Activated T-cell treated with anti-CD3 and anti-CD28 coated beads, Interleukin-2, amount 50 U/mL, for 1 hour (primary cell): ENCODE measurements around the gene RAET1E.
"Not testable (repeated sequence)": the region's sequence is repeated elsewhere in the genome, so short reads cannot be mapped to it uniquely, and the experiment has no call there.

Experiments used
- DNase-seq: peaks from one replicate; pipeline ENCODE4 v3.0.0-alpha.2; 2020

RAET1E gene

DNA sequence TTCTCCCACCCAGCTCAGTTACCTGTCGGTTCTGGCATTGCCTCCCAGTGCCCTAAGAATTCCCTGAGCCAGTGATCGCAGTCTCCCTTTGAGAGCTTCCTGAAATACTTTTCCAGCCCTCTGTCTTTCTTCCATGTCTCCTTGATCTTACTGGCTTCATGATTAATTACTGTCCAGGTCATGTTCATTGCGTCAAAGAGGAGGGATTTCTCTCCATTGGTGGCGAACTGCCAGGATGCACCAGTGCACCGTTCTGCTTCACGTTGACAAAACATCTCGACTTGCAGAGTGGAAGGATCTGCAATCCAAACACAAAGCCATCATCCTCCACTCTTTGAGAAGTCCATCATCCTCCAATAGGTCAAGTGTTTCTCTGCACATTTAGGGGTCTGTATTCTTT lies 8.6 kb downstream of the RAET1E start:
- no peak for DNase-seq

- DNase-seq: no peak
Measured at GRCh38 chr6:149888659-149889058, 9.3 kb downstream of the RAET1E start.

- DNase-seq: no peak
Measured at GRCh38 chr6:149888093-149888492, 9.8 kb downstream of the RAET1E start.

- DNase-seq: no peak
Measured at GRCh38 chr6:149887343-149887742, 10.6 kb downstream of the RAET1E start.

DNA sequence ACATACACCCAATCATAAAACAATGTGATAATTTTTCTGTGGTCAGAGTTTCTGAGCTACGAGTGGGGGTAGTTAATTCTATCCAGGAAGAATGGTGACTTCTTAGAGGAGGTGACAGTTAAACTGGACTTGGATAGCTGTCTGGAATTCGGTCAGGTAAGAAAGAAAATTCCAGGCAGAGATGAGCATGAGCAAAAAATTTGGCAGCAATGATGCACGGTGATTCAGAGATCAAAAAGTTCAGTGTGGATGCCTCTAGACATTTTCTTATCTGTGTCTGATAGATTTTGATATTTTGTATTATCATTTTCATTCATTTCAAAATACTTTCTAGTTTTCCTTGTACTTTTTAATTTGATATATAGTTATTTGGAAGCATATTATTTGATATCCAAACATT lies 12.0 kb downstream of the RAET1E start:
- DNase-seq: no peak

- DNase-seq: no peak
Measured at GRCh38 chr6:149884617-149885016, 13.3 kb downstream of the RAET1E start.

DNA sequence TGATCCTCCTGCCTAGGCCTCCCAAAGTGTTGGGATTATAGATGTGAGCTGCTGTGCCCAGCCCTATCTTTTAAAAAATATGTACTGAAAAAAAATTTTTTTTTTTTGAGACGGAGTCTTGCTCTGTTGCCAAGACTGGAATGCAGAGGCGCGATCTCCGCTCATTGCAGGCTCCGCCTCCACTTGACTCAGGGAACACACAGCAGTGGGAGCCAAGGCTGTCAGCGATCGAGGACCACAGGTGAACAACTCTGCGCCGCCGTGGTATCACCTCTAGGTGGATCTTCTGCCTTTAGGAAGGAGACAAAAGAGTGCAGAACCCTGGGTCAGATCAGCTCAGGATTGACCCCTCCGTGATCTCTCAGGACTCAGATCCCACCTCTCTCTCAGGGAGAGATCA lies 13.7 kb downstream of the RAET1E start:
- DNase-seq: no peak

DNA sequence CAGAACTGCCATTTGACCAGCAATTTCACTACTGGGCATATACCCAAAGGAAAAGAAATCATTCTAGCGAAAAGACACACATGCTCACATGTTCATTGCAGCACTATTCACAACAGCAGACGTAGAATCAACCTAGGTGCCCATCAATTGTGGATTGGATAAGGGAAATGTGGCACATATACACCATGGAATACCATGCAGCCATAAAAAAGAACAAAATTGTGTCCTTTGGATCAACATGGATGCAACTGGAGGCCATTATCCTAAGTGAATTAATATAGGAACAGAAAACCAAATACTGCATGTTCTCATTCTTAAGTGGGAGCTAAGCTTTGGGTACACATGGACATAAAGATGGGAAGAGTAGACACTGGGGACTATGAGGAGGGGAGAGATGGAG lies 16.1 kb downstream of the RAET1E start:
- no peak for DNase-seq

DNA sequence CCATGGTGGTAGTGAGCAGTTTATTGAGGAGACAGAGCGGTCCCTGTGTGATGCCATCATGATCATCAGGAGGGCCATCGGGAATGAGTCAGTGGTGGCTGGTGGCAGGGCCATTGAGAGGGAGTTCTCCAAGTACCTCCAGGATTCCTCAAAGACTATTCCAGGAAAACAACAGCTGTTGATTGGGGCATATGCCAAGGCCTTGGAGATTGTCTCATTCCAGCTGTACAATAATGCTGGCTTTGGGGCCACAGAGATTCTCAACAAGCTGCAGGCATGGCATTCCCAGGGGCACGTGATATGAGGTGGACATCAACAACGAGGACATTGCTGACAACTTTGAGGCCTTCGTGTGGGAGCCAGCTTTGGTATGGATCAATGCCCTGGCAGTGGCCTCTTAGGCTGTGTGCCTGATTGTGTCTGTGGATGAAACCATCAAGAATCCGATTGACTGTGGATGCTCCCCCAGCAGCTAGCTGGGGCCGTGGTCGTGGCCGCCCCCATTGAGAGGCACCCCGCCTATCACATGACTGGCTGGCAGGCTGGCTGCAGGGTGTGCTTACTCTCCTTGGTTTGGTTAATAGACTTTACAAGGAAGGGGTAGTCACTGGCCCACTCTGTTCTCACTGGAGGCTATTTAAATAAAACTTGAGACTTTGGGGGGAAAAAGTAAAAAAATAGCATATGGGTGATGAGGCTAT lies 16.7 kb downstream of the RAET1E start:
- DNase-seq: no peak

- DNase-seq: no peak
Measured at GRCh38 chr6:149877659-149878058, 20.3 kb downstream of the RAET1E start.

- no peak for DNase-seq
Measured at GRCh38 chr6:149876241-149876933, 21.5 kb downstream of the RAET1E start.

- no peak for DNase-seq
Measured at GRCh38 chr6:149872233-149872632, 25.7 kb downstream of the RAET1E start.

- no peak for DNase-seq
Measured at GRCh38 chr6:149871182-149871581, 26.7 kb downstream of the RAET1E start.

DNA sequence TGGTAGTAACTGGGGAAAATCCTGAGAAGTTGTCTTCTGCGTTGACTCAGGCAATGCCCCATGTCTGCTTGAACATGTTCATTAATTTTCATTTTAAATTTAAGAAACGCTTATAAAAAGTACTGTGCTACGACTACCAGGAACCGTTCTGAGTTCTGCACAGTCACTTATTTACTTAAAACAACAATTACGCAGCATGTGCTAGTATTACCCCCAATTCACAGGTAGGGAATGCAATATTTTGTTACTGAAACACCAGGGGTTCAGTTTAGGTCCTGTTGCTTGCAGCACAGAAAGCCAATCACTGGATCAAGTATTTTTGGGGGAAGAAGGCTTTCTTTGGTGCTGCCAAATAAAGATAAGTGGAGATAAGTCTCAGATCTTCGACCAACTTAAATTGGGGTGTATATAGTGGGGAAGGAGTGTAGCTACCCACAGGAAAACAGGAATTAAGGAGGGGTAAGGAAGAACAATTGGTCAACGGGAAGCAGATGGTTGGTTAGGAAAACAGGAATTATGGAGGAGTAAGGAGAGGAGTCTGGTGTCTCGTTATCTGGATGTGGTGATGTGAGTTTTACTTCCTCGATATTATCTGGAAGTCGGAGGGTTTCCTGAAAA lies 28.5 kb downstream of the RAET1E start:
- no peak for DNase-seq

DNA sequence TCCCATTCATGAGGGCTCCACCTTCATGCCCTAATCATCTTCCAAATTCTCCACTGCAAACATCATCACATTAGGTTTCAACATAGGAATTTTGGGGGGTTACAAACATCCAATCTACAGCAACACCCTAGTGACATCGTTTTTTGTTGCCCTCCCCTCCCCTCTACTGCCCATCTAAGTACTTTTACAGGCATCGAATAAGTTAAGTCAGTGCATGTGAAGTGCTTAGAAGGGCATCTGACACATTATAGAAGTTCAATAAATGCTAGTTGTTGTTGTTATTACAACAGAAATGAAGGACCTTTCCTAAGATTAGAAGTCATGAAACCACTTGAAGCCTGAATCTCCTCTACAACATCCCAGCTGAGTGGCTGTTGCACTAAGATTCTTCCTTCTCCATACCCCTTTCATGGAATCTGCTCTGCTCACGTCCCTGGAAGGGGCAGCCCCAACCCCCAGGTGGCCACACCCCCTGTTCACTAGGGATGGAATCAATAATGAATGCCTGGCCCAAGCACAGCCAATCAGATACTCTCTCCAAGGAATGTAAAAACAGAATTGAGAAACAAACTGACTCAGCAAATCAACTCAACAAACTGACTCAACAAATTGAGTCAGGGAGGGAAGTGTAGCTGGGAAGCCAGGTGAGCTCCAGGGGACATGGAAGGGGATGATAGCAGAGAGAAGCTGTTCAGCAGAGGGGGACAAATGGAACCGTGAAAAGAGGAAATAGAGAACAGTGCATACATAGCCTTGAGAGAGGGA lies 29.9 kb downstream of the RAET1E start:
- DNase-seq: no peak

DNA sequence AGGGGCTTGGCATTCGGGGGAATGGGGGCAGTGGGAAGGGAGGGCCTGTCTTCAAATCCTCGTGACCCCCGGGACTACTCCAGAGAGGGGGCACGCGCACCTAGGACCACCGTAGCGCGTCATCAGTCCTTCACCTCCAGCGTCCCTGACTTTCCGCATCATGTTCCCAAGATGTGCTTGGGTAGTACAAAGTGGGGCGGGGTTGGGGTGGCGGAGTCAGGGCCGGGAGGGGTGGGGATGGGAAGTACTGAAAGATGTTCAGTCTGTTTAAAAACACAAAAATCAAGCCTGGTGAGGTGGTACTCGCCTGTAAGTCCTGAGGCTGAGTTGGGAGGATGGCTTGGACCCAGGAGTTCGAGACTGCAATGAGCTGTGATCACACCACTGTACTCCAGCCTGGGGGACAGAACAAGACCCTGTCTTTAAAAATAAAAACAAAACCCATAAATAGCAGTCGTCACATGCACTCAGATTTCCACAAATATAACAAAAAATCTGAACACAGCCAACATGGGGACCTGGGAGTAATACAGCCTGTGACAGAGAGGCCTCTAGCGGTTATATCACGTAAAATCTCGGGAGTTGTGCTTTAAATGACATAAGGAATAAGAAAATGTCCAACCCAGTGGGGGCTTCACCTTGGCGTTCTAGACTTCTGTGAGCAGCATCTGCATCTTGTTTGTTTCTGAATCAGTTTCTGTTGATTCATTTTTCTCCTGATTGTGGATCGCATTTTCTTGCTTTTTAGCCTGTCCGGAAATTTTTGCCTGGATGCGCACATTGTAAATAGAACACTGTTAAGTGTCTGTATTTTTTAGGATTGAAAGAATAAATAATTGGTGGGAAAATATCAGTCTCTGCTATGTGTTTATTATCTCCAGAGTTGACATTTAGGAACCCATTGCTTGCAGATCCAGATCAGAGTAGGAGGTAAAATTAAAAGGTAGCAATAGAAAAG lies 33.1 kb downstream of the RAET1E start:
- no peak for DNase-seq

DNA sequence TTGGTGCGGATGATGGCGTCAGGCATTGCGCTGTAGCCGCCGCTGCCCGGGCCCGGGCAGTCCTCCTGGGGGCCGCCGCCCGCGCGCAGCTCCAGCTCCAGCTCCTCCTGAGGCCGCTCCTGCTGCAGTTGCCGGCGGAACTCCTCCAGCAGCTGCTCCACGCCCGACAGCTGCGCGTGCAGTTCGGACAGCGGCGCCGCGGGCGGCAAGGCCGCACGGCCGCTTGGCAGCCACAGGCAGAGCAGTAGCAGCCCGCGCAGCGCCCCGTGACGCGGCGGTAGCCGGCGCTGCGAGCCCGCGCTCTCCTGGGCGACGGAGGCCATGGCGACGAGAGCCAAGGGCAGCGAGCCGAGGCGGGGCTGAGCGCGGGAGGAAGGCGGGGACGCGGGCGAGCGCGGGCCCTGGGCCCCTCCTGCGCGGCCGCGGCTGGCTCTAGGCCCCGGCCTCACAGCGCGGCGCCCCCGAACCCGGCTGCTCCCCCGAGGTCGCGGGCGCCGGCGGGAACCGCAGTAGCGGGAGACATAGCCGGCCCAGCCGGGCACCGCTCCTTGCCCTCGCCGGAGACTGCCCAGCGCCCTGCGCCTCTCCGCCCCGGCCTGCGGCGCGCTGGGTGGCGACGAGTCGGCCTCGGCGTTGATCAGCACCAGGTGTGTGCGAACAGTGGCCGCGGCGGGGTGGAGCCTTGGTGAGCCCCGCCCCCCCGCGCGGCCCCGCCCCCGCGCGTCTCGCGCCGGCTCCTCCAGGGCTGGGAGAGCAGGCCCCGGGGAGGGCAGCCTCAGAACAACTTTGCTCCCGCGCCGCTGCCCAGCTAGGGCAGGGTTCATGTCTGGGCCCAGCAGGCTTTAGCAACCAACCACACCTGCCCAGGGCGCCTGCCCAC lies 34.0 kb downstream of the RAET1E start, which contains the start of gene LRP11:
TSS of gene LRP11 (minus strand) at position 662 of the 880 bp plus-strand sequence. CDS start at position 323, 339 bp downstream.
- DNase-seq: peak; percentile 87

DNA sequence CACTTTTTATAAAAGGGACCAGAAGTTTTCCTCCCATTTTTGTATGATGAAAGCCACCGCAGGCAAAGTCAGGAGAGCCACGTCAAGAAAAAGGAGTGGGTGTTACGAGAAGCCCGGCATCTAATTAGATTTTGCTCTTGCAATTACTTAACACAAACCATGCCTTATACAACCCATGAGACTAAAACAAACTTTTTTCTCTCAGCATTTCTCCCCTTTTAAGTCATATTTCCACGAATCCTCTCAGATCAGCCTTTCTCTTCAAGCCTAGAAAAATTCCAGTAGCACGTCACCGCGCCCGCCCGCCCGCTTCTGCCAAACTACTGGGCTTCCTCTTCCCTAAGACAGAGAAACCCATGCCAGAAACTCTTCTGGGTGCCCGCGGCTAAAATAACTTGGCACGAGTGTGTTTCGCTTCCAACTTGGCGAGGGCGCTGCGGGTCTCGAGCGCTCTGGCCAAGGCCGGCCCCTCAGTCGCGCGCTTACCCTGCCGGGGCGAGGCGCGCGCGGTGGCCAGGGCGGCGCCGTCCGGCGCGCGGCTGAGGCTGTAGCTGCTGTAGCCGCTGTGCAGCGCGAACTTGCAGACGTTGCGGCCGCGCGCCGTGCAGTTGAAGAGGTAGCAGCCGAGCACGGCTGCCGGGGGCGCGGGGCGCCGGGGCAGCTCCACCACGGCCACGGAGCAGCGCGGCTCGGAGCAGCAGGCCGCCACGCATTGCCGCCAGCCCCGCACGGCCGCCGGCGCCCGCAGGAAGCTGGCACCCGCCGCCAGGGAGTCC lies 34.8 kb downstream of the RAET1E start:
- DNase-seq: peak; percentile 41

DNA sequence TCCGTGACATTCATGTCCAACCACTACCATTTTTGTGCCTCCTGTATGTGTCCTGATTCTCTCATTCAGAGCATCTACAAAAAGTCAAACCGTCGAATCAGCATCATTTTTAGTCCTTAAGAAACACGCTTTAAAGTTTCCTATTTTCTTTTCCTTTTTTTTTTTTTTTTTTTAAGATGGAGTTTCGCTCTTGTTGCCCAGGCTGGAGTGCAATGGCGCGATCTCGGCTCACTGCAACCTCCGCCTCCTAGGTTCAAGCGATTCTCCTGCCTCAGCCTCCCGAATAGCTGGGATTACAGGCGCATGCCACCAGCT lies 35.5 kb downstream of the RAET1E start:
- not testable (repeated sequence) for DNase-seq
